Stimulated activated CD8-positive, alpha-beta memory T cell treated with anti-CD3 and anti-CD28 coated beads, Interleukin-4, amount 100 ng/mL, for 4 hours (primary cell): ENCODE measurements around the gene MAST4.

ENCODE experiments used
- DNase-seq, 2 donors: peaks; one replicate each; pipeline ENCODE4 v3.0.0-alpha.2; 2020; ENCODE audit warnings: low read depth in 2 of 2, low spot score in 1 of 2

MAST4 gene

DNA sequence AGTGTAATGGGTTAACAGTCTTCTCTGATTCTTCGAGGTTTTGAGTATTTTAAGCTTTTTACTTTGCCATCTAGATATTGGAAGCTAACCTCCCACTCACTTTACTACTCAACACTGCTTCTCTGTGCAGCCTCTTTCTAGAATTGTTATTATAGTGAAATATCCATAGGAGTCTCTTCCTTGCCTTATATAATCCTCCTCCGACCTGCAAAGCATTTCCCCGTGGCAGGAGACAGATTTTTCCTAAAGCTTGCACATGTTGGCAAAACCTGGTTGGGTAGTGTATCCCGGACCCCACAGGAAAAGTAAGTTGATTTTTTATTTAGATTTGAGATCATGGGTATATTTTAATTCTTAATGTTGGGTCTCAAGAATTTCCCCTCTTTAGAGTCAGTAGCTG lies 351.3 kb downstream of the MAST4 start:
- no peak for DNase-seq

DNA sequence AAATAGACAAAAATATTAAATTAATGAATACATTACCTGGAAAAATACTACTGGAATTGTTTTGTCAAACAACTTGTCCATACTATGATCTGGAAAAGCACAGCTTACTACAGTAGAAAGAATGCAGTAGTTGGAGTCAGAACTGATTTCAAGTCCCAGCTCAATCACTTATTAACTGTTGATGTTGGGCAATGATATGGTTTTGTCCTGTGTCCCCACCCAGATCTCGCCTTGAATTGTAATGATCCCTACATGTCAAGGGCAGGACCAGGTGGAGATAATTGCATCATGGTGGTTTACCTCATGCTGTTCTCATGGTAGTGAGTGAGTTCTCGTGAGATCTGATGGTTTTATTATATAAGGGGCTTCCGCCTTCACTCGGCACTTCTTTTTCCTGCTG lies 352.9 kb downstream of the MAST4 start:
- DNase-seq = no peak

DNA sequence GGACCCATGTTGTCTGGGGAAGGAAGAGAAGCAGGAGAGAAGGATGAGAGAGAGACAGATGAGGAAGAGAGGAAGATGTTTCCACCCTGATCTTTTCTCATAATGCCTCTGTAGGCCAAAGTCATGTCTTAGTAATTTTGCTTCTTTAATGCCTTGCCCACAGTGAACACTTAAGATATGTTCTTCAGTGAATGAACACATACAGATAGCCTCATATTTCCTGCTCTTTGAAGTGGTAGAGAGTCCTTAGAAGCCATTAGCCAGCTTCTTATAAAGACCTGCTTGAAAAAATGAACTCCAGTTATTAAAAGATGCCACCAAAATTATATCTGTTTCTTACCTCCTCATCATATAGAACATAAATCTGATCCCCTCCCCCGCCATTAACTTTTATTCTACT lies 356.0 kb downstream of the MAST4 start:
- no peak for DNase-seq

DNA sequence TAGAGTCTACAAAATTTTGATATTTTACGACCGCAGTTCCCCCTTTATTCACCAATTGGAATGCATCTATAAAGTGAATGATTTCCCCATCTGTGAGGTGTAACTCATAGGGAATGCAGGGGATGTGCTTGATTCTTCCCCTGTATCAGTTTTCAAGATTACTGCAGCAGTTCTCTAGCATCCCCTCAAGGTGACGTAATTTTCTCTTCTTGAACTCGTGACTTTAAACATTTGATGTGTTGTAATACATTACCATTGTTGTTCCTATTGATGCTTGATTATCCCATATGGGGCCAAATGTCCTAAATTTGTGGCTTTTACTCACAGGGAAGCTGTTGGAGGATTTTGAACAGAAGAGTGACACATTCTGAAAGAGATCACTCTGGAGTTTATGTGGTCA lies 360.2 kb downstream of the MAST4 start:
- no peak for DNase-seq

DNA sequence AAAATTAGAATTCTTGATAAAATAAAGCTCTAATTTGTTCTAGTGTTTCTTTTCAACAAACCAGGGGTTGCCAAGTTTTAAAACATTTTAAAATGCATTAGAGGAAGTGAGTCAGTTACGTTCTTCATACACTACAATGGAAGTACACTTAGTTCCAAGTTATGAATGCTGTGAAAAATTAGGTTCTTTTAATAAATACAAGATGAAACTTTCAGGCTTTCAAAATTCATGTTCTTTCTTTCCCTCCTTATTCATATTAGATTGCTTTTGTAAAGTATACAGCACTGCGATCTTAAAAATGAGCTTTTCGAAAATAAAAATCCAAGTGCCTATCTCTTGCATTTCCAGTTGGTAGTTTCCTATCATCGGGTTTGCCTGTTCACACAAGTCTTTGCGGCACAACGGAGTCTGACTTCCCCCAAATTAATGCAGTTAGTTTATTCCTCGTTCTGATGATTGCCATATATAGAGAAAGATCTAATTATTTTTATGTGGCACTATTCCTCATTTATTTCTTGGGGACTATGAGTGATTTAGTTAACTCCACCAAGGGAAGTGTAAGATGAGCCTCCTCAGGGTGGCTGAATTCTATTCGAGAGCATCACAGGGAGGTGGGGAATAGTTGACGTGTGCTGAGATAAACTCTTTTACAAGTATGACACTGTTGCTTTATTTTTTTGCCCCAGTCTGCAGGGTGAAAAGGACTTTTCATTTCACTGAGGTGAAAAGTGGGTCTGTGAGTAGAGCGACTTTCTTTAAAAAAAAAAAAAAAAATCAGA lies 362.2 kb downstream of the MAST4 start:
- no peak for DNase-seq

DNA sequence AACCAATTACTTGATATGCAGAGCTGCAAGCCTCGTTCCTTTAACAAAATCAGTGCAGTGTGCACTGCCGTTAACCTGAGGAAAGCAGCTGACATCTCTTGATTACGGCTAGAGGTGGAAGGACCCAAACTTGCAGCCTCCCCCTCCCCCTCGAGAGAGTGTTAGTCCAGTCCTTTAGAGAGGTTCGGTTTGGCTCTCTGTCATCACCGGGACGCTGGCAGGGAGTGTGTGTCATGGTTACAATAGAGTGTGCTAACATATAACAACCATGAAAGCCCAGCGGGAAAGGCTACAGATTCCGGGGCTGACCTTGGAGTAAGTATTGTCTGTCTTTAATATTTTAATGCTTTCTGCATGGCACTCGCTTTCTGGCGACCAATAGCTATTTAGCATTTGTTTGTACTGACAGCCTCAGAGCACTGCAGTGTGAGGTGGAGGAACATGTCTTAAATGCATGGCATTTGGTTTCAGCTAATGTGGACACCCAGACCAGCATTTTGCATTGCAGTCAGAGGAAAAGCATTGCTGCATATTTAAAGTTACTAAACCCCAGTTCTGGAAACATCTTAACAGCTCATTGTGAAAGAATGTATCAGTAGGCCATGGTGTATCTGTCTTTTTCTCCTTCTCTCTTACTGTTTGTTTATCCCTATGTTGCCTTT lies 362.9 kb downstream of the MAST4 start:
- DNase-seq = no peak

DNA sequence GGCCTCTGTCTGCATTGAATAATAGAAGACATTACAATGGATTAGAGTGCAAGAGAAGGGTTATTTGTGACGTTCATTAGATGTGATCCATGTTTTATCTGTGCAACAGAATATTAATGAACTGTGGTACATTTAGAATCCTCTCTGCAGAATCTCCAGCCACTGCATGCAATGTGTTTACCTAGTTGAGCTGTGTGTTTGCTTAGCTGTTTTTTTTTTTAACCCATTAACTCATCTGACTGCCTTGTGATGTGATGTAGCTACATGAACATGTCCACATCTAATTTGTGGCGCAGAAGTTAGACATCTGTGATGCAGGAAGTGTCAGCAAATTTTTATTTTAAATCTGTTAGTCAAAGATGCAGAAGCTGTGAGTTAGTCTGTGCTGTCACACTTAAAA lies 363.5 kb downstream of the MAST4 start:
- no peak for DNase-seq

DNA sequence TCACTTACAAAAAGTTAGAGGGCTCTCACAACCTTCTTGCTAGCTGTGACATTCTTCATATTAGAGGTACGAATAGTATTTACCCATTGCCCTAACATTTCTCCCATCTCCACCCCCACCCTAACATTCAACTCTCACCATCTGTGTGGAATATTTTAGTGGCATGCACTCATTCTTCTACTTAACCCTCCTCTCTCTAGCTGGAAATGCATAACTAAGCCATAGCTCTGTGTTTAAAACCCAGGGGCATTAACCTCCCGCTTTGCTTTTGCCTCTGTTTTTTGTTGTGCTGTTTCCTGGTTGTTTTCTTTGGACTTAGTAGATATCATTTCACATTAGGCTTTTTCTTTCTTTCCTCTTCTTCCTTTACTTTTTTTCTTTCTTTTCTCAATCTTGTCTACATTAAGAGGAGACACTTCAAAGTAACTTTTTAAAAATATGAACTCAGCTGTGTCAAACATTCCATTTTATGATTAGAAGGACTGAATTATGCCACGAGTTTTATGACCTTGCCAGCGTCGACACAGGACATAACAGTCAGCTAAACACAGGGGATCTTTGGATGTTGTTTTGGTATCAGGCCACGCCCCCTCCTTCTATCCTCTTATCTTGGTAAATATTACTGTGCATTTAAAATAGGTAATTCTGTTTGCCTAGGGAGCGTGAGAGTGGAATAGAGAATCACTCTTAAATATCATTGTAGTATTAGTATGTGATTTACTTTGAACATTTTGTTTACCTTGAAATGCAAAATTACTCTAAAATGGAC lies 364.4 kb downstream of the MAST4 start:
- DNase-seq = no peak

DNA sequence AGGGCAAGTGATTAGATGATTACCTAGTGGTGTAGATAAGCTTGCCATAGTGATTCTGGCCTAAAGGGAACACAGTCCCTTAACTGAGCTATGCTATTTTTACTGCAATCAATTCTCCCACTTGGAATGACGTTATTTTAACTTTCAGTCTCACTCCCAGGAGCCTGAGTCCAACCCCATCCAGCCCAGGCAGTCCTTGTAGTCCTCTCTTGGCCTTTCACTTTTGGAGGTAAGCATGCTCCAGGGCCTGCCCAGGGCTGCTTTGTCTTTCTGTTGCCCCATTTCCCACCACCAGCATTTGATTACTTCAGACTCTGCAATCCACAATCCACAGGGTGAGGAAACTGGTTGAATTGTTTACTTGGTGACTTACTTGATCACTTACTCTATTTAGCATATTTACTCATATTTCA lies 367.4 kb downstream of the MAST4 start:
- no peak for DNase-seq

DNA sequence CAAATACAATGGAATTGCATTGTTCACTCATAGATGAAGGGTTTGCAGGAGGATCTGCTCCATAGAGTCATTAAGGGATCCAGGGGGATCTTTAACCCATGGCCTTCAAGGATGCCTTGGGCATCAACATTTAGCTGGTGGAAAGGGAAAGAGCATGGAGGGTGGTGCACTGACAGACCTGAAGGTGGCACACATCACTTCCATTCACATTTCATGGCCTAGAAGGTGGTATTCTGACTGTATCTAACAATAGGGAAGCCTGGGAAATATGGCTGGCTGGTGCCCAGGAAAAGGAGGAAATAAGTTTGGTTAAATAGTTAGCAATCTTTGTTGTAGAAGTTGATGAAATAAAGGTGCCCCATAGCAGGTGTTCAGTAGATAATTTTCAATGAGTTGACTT lies 370.2 kb downstream of the MAST4 start:
- no peak for DNase-seq

DNA sequence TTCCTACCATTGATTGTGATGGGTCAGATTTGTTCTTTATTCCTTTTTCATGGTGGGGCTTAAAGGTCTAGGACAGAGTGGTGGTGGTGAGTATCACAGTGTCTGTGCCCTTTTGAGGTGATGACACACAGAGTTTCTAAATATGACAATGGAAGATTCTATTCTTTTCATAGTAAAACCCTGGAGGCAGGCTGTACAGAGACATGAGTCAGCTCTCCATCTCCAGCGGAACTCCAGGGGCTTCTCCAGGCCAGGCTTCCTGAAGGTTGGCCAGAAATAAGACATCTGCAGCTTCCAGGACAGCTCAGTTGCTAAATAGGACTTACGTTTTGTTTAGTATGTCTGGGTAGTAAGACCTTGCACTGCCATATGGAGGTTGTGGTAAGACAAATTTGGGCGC lies 370.9 kb downstream of the MAST4 start:
- no peak for DNase-seq

DNA sequence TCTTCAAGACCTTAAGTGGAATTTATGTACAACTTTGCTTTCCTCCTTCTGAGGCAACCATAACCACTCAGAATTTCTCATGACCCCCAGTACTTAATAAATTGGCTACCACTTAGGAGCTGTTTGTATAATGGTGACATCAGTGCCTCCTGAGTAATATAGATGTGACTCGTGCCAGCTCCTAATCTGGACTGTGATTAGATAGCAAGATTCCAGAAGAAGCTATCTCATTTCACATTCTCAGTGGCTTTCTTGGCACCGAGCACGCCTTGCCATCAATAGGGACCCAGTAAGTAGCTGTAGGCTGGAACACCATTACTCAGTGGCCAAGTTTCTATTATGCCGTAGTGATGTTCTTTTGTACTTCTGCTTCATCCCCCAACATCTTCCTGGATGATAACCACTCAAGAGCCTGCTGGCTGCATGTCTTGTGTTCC lies 371.7 kb downstream of the MAST4 start:
- no peak for DNase-seq

DNA sequence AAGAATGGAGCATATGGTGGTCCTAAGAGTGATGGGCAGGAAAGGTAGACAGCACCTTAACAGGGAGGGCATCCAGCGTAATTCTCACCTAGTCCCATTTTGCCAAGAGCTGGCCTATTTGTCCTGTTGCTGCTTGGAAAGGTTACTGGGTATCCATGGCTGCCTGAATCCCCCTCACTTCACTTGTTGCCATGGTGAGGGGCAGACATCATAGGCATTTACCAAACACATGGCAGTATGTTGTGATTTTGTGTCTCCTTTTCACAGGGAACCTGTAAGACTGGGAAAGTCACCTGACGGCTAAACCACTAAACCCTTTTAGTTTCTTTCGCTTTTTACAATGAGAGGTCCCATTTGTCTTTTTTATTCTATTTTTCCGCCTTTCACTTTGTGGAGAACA lies 373.3 kb downstream of the MAST4 start:
- no peak for DNase-seq

DNA sequence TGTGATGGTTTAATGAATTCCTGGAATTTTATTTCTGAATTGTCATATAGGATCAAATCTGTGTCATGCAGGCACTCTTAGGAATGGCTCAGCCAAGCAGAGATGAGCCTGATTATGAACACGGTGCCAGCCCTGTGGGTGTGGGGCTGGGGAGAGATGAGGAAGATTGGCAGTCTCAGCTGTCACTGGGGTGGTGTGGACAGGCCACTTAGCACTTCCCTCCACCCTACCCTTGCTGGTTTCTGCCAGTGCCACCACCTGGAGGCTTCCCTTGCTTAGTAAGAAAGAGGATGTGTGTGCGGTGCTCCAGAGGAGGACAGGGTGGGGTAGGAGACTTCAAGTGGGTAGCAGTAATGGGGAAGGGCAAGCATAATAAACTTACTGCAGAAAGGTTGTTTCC lies 373.8 kb downstream of the MAST4 start:
- no peak for DNase-seq

DNA sequence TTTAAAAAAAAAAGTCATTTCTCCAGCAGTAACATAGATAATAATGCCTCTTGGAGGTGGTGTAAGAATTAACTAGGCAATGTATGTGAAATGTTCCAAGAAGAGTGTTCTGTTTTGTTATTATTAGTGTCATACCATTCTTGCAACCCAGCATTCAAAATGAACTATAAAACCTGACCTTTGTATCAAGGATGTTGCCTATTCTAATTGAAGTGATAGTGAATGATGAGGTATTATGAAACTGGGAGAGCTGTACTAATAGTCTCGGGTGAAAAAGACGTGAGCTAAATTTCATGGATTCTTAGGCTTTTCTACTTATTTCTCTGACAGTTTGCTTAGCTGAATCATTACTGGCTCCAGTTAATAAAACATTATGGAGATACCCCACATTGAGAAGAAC lies 375.8 kb downstream of the MAST4 start:
- DNase-seq = no peak

DNA sequence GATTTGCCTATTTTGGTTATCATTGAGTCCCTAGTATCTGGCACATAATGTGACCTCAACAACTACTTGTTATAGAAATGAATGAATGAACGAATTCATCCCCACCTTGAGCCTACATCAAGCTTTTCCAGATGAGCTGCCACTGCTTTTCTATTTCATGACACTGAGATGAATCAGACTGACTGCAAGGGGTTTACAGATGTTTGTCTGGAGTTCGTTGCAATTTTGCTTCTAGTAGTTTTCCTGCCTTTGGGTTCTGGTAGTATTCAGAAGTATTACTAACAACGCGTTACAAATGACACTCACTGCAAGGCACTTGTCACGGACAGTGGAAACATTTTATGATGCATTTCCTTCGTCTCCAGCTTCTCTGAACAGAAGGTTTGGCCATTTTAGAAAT lies 378.1 kb downstream of the MAST4 start:
- no peak for DNase-seq

DNA sequence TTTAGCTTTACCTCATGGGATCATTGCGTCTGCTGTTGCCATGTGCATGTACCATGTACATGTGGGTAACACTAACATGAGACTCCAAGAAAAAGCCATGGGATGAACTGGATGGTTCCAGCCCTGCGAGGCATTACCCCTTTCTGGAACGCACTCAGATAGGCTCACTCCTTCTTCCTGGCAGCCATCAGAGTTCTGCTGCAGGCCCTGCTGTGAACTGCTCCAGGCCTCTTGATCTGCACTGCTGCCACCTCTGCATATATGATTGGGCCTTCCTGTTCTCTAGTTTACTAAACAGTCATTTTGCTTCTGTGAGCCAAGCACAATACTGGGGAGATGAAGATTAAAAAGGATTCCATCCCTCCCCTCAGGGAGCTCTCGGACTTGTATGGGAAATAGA lies 379.9 kb downstream of the MAST4 start:
- DNase-seq = no peak

DNA sequence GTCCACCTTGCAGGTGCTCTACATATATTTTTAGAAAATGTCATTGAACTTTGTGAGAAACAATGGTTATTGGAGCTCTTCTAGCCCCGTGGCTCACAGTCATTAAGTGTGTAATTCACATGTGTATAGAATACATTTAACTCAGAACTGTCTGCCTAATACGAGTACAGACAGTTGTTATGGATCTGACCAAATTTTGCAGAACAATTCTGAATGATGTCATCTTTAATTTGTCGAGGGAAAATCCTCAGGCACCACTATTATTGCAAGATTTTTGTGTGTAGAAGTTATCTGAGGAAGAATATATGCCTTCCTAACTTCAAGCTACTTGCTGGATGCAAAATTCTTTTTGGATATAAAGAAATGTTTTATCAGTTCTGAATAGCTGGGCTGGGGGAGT lies 383.5 kb downstream of the MAST4 start:
- DNase-seq = no peak

DNA sequence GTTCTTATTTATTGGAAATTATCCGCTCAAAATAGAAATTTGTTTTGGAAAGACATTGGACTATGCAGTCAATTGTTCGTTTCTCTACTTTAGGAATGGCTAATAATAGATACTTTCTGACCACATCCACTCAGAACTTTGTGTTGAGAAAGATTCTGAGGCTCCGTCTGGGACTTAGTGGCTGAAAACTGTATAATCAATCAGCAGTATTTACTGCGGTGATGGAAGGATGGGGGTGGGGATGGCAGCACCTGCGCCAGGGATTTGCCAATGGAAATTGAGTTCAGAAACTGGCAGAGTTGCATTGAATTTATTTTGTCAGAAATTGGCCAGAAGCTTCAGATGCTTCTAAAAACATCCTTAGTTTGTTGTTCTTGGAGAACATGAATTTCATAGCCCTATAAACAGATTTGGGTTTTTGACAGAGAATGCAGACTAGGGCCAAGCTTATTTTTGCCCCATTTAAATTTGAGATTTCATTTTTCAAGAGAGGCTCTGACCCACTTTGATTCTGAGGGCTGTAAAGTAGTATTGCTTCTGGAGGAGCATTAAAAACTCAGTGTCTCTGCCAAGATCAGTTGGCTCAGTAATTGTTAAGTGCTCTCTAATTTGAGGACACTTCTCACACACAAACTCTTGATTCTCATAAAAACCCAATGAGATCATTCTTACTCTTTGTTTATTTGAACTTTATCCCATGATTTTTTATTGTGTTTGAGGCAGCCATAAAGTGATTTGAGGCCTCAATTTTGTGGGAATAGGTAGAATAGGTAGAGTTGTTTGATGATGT lies 385.3 kb downstream of the MAST4 start:
- DNase-seq = no peak

DNA sequence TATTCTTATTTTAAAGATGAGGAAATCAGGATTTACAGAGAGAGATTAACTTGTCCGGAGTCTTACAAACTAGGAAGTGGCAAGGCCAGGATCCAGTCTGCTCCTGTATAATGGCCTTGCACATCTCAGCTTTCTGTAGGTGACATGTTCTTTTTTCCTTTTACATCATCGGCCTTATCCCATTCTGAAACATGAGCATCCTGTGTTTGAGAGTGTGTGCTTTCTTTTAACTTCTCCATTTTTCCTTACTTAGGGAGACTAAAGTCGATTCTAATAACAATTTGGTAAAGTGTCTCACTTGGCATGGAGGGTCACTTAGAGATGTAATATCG lies 385.8 kb downstream of the MAST4 start:
- DNase-seq = no peak

DNA sequence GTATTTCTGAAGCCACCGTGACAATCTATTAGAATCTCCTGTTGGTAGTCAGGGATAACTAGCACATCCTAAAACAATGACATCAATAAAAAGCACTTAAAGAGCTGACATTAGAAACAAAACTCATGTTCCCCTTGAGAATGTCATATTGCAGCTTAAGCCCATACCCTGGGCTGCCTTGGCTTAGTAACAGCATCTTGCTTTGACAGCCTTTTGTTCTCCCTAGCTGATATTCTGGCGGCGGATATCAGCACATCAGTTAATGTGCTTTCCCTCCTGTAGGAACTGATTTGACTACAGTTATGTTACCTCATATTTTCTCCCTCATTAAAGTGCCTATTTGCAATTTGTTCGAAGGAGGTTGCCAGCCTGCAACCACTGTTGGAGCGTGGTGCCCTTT lies 386.3 kb downstream of the MAST4 start:
- DNase-seq = no peak

DNA sequence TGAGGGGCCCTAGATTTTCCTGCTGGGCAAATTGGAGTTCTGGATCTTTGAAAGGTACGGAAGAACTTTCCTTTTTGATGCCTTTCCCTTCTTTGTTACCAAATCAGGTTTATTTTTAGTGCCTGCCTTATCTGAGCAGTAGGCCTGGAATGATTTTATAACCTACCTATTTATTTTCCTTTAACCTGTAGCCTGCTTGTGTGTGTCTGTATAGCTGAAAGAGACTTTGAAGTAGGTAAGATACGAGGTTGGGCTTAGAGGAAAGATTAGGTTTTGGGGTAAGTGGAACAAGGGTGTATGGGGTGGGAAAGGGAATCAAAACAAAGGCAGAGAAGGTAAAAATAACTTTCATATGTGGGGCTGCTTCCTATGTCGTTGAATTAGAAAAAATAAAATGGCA lies 389.2 kb downstream of the MAST4 start:
- no peak for DNase-seq
